Activated CD4-positive, alpha-beta T cell treated with anti-CD3 and anti-CD28 coated beads, Interleukin-2, Interleukin-6, amounts not matched to agents 100 ng/mL and 50 ng/mL, durations not matched to agents 16 hours and 8 hours (primary cell): ENCODE measurements around the gene ENTREP3.
"Not testable (repeated sequence)": the region's sequence is repeated elsewhere in the genome, so short reads cannot be mapped to it uniquely, and the experiment has no call there.

ENCODE experiments used
- DNase-seq: peaks from one replicate; pipeline ENCODE4 v3.0.0-alpha.2; 2020

Gene ENTREP3

GRCh38 chr1:155220211-155220965 lies 34.9 kb downstream of the ENTREP3 start:
- DNase-seq = not testable (repeated sequence)

GRCh38 chr1:155219592-155220031 lies 35.7 kb downstream of the ENTREP3 start:
- no peak for DNase-seq

- peak; percentile 60 for DNase-seq
Measured at GRCh38 chr1:155218854-155219591, 36.3 kb downstream of the ENTREP3 start.

GRCh38 chr1:155214702-155215101 lies 40.6 kb downstream of the ENTREP3 start:
- DNase-seq = not testable (repeated sequence)

GRCh38 chr1:155212051-155212440 lies 43.2 kb downstream of the ENTREP3 start:
- DNase-seq = not testable (repeated sequence)

GRCh38 chr1:155211381-155212050 lies 43.8 kb downstream of the ENTREP3 start:
- not testable (repeated sequence) for DNase-seq

- DNase-seq = no peak
Measured at GRCh38 chr1:155210314-155211104, 44.8 kb downstream of the ENTREP3 start.

GRCh38 chr1:155209312-155209721 lies 46.0 kb downstream of the ENTREP3 start:
- DNase-seq = no peak

GRCh38 chr1:155208541-155209311 lies 46.6 kb downstream of the ENTREP3 start, which contains the start of gene MTX1:
TSS of gene MTX1 (plus strand) at chr1:155208695. CDS start at chr1:155208805, 110 bp downstream.
- peak; percentile 90 for DNase-seq

GRCh38 chr1:155207806-155208540 lies 47.3 kb downstream of the ENTREP3 start, which contains the start of gene THBS3:
TSS of gene THBS3 (minus strand) at chr1:155207897. CDS start at chr1:155207876, 21 bp downstream.
- no peak for DNase-seq

GRCh38 chr1:155206891-155207805 lies 48.1 kb downstream of the ENTREP3 start:
- DNase-seq = peak; percentile 92

- no peak for DNase-seq
Measured at GRCh38 chr1:155205969-155206593, 49.2 kb downstream of the ENTREP3 start.

GRCh38 chr1:155205035-155205434 lies 50.2 kb downstream of the ENTREP3 start:
- no peak for DNase-seq

- no peak for DNase-seq
Measured at GRCh38 chr1:155202731-155203515, 52.4 kb downstream of the ENTREP3 start.

- DNase-seq = no peak
Measured at GRCh38 chr1:155202198-155202597, 53.1 kb downstream of the ENTREP3 start.

GRCh38 chr1:155200920-155201319 lies 54.4 kb downstream of the ENTREP3 start:
- DNase-seq = no peak

- no peak for DNase-seq
Measured at GRCh38 chr1:155199792-155200191, 55.5 kb downstream of the ENTREP3 start.

GRCh38 chr1:155198547-155198906 lies 56.8 kb downstream of the ENTREP3 start:
- no peak for DNase-seq
